ENCODE data around the gene ABHD8.

DNA sequence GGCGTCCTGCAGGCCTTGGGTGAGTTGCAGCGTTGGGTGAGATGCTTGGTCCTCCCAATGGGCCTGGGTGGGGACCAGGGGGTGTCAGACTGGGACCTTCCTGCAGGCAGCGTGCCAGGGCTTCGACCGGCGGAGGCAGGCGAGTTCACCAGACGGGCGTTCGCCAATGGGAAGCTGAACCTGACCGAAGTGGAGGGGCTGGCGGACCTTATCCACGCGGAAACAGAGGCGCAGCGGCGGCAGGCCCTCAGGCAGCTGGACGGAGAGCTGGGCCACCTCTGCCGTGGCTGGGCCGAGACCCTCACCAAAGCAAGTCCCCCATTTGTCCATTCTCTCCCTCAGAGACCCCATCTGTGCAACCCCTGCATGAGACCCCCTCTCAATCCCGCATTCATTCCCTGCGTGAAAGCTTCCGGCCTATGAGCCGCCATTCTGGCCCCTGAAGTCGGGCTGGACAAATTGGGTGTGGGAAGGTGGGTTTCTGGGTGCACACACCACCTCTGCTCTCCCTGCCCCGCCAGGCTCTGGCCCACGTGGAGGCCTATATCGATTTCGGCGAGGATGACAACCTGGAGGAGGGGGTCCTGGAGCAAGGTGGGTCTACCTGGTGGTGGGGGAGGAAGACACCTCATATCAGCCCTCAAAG lies 35.3 kb upstream of the ABHD8 start:
- TF ChIP-seq, protein P1, sequence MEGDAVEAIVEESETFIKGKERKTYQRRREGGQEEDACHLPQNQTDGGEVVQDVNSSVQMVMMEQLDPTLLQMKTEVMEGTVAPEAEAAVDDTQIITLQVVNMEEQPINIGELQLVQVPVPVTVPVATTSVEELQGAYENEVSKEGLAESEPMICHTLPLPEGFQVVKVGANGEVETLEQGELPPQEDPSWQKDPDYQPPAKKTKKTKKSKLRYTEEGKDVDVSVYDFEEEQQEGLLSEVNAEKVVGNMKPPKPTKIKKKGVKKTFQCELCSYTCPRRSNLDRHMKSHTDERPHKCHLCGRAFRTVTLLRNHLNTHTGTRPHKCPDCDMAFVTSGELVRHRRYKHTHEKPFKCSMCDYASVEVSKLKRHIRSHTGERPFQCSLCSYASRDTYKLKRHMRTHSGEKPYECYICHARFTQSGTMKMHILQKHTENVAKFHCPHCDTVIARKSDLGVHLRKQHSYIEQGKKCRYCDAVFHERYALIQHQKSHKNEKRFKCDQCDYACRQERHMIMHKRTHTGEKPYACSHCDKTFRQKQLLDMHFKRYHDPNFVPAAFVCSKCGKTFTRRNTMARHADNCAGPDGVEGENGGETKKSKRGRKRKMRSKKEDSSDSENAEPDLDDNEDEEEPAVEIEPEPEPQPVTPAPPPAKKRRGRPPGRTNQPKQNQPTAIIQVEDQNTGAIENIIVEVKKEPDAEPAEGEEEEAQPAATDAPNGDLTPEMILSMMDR (conservative IDR thresholded peaks at IDR 0.05; ENCODE audit: low read length): no peak
- TF ChIP-seq EZH2phosphoT487 (IDR thresholded peaks at IDR 0.05; ENCODE audit: borderline replicate concordance): no peak

Data from Loucy (cell line).